Right atrium auricular region (tissue), 2 donors: ENCODE data around the gene URB2. TPM values are rescaled to one million over a fixed set of nuclear protein-coding genes. Genes with fewer than 3 reads are reported as not detected.

Source experiments
- DNase-seq: peaks from one replicate; pipeline ENCODE4 v3.0.0-alpha.2; 2019; ENCODE audit warnings: low spot score
- H3K27ac ChIP-seq, 2 donors: fragments of 200-600 bp; sonication (generic); 1 replicate in 1 of 2; 2 replicates in 1 of 2; pipeline ENCODE4 v1.5.1; 2016 to 2019
- H3K27me3 ChIP-seq, 2 donors: fragments of 200-600 bp; sonication (generic); one replicate each; pipeline versions ENCODE4 v1.5.1 to v1.6.0; 2017 to 2019
- H3K36me3 ChIP-seq: fragments of 200-600 bp; sonication (generic); one replicate; pipeline ENCODE4 v1.5.1; 2016
- H3K4me1 ChIP-seq, 2 donors: fragments of 200-600 bp; sonication (generic); one replicate each; pipeline versions ENCODE4 v1.5.1 to v1.6.0; 2017 to 2019
- H3K4me3 ChIP-seq, 2 donors: fragments of 200-600 bp; sonication (generic); 1 replicate in 1 of 2; 2 replicates in 1 of 2; pipeline ENCODE4 v1.5.1; 2017 to 2019; ENCODE audit warnings: mild to moderate bottlenecking in 1 of 2, moderate library complexity in 1 of 2
- H3K9me3 ChIP-seq, 2 donors: fragments of 200-600 bp; sonication (generic); one replicate each; pipeline ENCODE4 v1.5.1; 2019
- total RNA-seq, 2 donors: library from RNA; depleted of rRNA; stranded (reverse); fragments of >200 nt; gene quantifications; one replicate each; pipeline ENCODE4 v1.1.0, GENCODE V29; 2016
- TF ChIP-seq, protein P1 (sequence below), 2 donors: fragments of 200-600 bp; sonication (generic); IDR thresholded peaks; one replicate each; pipeline ENCODE4 v1.5.1; 2019; ENCODE audit warnings: antibody characterized with exemption in 2 of 2

The URB2 gene
- total RNA-seq, 2 donors from 2014 or later: 4.5 to 7.1 TPM

DNA sequence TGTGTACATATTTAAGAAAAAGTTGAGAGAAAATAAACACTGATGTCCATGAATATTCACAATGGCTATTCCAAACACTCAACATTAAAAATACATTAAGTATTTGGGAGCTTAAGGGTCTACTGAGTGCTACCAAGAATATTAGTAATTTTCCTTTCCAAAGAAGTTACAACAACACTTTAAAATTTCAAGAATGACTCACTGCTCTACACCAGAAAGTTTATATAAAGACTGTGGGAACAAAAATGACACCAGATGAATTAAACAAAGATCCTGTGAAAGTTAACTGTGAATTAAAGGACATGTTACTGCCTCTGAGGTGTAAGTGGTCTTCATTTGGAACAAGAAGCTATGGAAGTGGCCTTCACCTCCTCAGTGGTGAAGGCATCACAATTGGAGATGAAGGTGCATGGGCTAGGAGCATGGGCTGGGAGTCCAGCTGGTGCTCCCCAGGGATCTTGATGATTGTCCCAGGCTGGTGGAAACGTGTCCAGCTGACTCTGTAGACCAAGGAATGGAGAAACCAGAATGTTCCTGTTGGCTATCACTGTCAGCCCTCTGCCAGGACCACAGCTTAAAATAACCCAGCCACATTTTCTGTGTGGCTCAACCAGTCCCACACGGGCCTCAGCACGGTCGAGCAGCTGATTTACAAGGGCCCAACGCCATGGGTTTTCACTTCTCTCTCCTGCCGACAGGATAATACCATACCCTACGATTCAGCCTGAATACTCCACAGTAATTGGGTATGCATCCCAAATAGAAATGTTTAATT, 28.9 kb upstream of the URB2 start:
- peaks cover 0 to 26% of the 10 kb centered on the region in 2 donors for H3K4me1 ChIP-seq
- no peaks in the 10 kb centered on the region for H3K27me3 ChIP-seq
- H3K27ac ChIP-seq: peak overlapping the region; percentile 83 to 86
- DNase-seq: peak; percentile 80
- peaks cover 45% of the 10 kb centered on the region for H3K36me3 ChIP-seq
- TF ChIP-seq, protein P1, sequence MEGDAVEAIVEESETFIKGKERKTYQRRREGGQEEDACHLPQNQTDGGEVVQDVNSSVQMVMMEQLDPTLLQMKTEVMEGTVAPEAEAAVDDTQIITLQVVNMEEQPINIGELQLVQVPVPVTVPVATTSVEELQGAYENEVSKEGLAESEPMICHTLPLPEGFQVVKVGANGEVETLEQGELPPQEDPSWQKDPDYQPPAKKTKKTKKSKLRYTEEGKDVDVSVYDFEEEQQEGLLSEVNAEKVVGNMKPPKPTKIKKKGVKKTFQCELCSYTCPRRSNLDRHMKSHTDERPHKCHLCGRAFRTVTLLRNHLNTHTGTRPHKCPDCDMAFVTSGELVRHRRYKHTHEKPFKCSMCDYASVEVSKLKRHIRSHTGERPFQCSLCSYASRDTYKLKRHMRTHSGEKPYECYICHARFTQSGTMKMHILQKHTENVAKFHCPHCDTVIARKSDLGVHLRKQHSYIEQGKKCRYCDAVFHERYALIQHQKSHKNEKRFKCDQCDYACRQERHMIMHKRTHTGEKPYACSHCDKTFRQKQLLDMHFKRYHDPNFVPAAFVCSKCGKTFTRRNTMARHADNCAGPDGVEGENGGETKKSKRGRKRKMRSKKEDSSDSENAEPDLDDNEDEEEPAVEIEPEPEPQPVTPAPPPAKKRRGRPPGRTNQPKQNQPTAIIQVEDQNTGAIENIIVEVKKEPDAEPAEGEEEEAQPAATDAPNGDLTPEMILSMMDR (IDR thresholded peaks at IDR 0.05): no peak
- no peak overlapping the region for H3K4me3 ChIP-seq
- no peaks in the 10 kb centered on the region for H3K9me3 ChIP-seq

DNA sequence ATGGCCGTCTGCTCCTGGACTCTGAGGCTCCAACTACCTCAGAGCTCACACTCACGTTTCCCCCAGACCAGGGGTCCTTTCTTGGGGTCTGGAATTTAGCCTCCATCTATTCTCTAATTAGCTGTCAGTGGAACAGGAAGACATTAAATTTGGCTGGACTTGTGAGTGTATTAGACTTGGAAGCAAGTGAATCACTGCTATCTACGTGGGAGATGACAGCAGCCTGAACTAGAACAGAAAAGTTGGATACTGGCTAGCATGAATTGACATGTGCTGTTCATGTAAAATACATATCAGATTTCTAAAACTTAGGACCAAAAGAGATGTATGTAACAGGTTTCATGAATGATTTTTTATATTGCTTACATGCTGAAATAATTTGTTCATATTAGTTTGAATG, 28.2 kb upstream of the URB2 start:
- Histone ChIP-seq H3K36me3 (peaks cover 44% of the 10 kb centered on the region), H3K27me3 (no peaks in the 10 kb centered on the region), H3K4me1 (peaks cover 0 to 26% of the 10 kb centered on the region in 2 donors), H3K9me3 (no peaks in the 10 kb centered on the region), H3K27ac (peak overlapping the region; percentile 83 to 86), H3K4me3 (no peak overlapping the region)
- DNase-seq: no peak
- TF ChIP-seq, protein P1 (IDR thresholded peaks at IDR 0.05): no peak

DNA sequence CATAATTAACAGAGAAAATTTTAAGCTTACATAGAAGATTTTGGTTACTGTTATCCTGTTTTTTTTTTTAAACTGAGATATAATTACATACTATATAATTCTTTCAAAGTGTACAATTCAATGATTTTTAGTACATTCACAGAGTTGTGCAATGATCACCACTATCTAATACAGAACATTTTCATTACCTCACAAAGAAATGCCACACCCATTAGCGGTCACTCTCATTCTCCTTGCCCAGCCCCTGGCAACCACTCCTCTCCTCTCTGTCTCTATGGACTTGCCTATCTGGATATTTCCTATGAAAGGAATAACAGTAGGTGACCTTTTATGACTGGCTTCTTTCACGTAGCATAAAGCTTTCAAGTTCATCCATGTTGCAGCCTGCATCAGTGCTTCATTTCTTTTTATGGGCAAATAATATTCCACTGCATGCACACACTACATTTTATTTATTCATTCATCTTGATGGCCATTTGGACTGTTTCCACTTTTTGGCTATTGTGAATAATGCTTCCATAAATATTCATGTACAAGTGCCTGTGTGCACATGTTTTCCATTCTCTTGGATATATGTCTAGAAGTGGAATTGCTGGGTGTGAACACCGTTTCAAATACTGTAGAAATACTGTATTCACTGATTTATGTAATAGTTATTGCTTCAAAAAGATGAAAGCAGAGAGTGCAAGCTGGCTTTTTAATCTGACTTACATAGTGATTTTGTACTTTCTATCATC, 26.7 kb upstream of the URB2 start:
- Histone ChIP-seq H3K4me1 (peaks cover 0 to 26% of the 10 kb centered on the region in 2 donors), H3K36me3 (peaks cover 30% of the 10 kb centered on the region), H3K27me3 (no peaks in the 10 kb centered on the region), H3K9me3 (no peaks in the 10 kb centered on the region), H3K4me3 (no peak overlapping the region), H3K27ac (peak overlapping the region in 1 of 2 donors; percentile 86)
- TF ChIP-seq, protein P1 (IDR thresholded peaks at IDR 0.05): no peak
- DNase-seq: peak; percentile 62

DNA sequence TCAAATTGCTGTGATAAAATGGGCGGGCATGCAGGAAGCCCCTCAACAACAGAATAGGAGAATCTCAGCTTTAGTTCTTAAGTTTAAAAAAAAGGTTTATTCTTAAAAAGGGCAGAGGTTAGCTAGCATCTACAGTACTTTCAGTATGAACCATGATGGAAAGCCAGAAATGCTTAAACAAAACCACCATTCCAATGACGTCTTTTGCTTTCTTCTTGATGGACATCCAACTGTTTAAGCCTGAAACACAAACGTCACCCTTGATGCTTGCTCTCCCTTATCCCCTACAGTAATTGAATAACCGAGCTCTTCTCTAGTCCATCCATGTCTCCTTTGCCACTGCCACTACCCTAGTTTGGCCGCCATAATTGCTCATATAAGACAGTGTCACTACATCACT, 25.8 kb upstream of the URB2 start:
- Histone ChIP-seq H3K27ac (no peak overlapping the region), H3K4me1 (peaks cover 0 to 26% of the 10 kb centered on the region in 2 donors), H3K4me3 (no peak overlapping the region), H3K9me3 (no peaks in the 10 kb centered on the region), H3K36me3 (peaks cover 23% of the 10 kb centered on the region), H3K27me3 (no peaks in the 10 kb centered on the region)
- TF ChIP-seq, protein P1 (IDR thresholded peaks at IDR 0.05): no peak
- DNase-seq: no peak

DNA sequence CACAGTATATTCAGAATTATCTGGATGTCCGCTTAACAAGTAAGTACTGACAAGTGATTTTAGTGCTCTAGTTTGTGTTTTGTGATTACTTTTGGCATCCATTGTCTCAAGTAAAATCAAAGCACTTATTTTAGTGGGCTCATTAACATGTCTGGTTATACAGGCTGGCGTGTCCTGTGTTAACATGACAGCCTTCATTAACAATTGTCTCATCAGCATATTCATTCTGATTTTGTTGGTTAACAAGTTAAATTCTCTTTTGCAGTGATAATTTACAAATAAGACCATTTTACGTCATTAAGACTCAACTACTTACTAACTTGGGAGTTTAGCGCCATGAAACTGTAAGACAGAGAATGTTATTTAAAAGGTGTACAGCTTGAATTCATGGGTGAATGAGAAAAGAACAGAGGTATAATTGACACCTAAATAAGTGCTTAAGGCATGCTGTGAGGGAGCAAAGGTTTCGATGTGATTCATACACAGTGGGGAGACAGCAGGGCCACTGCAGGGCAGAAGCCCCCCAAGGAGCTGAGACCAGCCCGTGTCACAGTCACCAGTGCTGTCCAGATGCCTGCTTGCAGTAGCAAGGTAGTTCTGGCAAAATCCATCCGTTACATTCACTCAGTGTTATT, 22.6 kb upstream of the URB2 start:
- TF ChIP-seq, protein P1 (IDR thresholded peaks at IDR 0.05): no peak
- DNase-seq: no peak
- Histone ChIP-seq H3K4me3 (no peak overlapping the region), H3K36me3 (peaks cover 47% of the 10 kb centered on the region), H3K27me3 (no peaks in the 10 kb centered on the region), H3K4me1 (peaks cover 0 to 4% of the 10 kb centered on the region in 2 donors), H3K27ac (no peak overlapping the region), H3K9me3 (no peaks in the 10 kb centered on the region)
